A549 (cell line): ENCODE data around the gene LRRC3. TPM values are rescaled to one million over a fixed set of nuclear protein-coding genes. Genes with fewer than 3 reads are reported as not detected.

Experiments used
- ATAC-seq, 2 experiments: fragments of 200-7000 bp in 1 of 2; fragments of >200 bp in 1 of 2; cut with Nextera tagmentation in 1 of 2; cut with Tn5 transposase in 1 of 2; 3 replicates each; pipeline versions ENCODE4 v1.8.0 to v1.9.1; 2018 to 2020; ENCODE audit warnings: mild to moderate bottlenecking in 1 of 2, moderate library complexity in 1 of 2
- CTCF ChIA-PET: fragments of 300-600 bp; sonication (Branson Sonifier 250); formaldehyde crosslinking; extraction: SDS; loops from one replicate; lab custom pipeline; 2021; ENCODE audit warnings: antibody characterized with exemption, inconsistent platforms; lab: Yijun Ruan, JAX
- POLR2A ChIA-PET: fragments of 350-600 bp; formaldehyde crosslinking; extraction: SDS; loops from one replicate; lab custom pipeline; 2021; ENCODE audit warnings: antibody characterized with exemption, inconsistent platforms; lab: Yijun Ruan, JAX
- DNase-seq, 2 experiments: peaks; one replicate each; pipeline versions ENCODE4 v3.0.0 to v3.0.0-alpha.2; 2011 to 2016; ENCODE audit warnings: low read depth in 1 of 2, low spot score in 1 of 2
- FAIRE-seq: peaks from 2 replicates; lab custom pipeline; 2011; peaks lifted over from hg19 to GRCh38; lab: Jason Lieb, UNC
- H3K27ac ChIP-seq, 2 experiments: fragments of >200 bp; sonication (Bioruptor Twin); formaldehyde crosslinking; 3 replicates each; pipeline ENCODE4 v1.5.1; 2016 to 2017
- H3K4me1 ChIP-seq: fragments of >200 bp; sonication (Bioruptor Twin); formaldehyde crosslinking; 3 replicates; pipeline ENCODE4 v1.6.1; 2016
- H3K4me2 ChIP-seq: fragments of >200 bp; sonication (Bioruptor Twin); formaldehyde crosslinking; 3 replicates; pipeline ENCODE4 v1.6.1; 2016
- H3K4me3 ChIP-seq: fragments of >200 bp; sonication (Bioruptor Twin); formaldehyde crosslinking; 3 replicates; pipeline ENCODE4 v1.5.1; 2016
- H3K9me3 ChIP-seq: fragments of >200 bp; sonication (Bioruptor Twin); formaldehyde crosslinking; 3 replicates; pipeline ENCODE4 v1.6.1; 2016
- ATOH8 ChIP-seq: fragments of 250-450 bp; sonication (Bioruptor Pico); IDR thresholded peaks from 2 replicates; pipeline ENCODE4 v1.5.0; 2020; ENCODE audit warnings: low read depth, mild to moderate bottlenecking, moderate library complexity
- BCL3 ChIP-seq: fragments of >200 bp; sonication (Bioruptor Twin); formaldehyde crosslinking; IDR thresholded peaks from 3 replicates; pipeline ENCODE4 v1.6.1; 2016
- CBX2 ChIP-seq: fragments of 200-600 bp; sonication (generic); IDR thresholded peaks from 2 replicates; pipeline ENCODE4 v1.6.1; 2016; ENCODE audit warnings: low read depth, mild to moderate bottlenecking, borderline replicate concordance
- CEBPB ChIP-seq, 2 experiments: fragments of >200 bp in 1 of 2; sonication (Bioruptor Twin) in 1 of 2; formaldehyde crosslinking in 1 of 2; IDR thresholded peaks; 2 replicates each; pipeline ENCODE4 v1.6.1; 2012 to 2016
- CHD2 ChIP-seq: fragments of 150-350 bp; IDR thresholded peaks from 2 replicates; pipeline ENCODE4 v1.6.1; 2014; ENCODE audit warnings: low read length; ENCODE audit not compliant: partially characterized antibody
- ESRRA ChIP-seq: fragments of 150-350 bp; IDR thresholded peaks from 2 replicates; pipeline ENCODE4 v1.6.1; 2014; ENCODE audit warnings: mild to moderate bottlenecking, low read length, borderline replicate concordance
- FOXS1 ChIP-seq: fragments of 250-450 bp; sonication (Bioruptor Pico); IDR thresholded peaks from 2 replicates; pipeline ENCODE4 v1.5.0; 2020; ENCODE audit warnings: mild to moderate bottlenecking, moderate library complexity
- HES2 ChIP-seq: fragments of >200 bp; sonication (Bioruptor Twin); formaldehyde crosslinking; IDR thresholded peaks from 2 replicates; pipeline ENCODE4 v1.6.1; 2016
- HMGXB4 ChIP-seq: fragments of 250-450 bp; sonication (Bioruptor Pico); IDR thresholded peaks from 2 replicates; pipeline ENCODE4 v1.5.0; 2021; ENCODE audit warnings: mild to moderate bottlenecking, moderate library complexity, borderline replicate concordance
- HOXA7 ChIP-seq: fragments of 250-450 bp; sonication (Bioruptor Pico); IDR thresholded peaks from 2 replicates; pipeline ENCODE4 v1.5.0; 2020; ENCODE audit warnings: mild to moderate bottlenecking, moderate library complexity
- HOXB5 ChIP-seq: fragments of 250-450 bp; sonication (Bioruptor Pico); IDR thresholded peaks from 2 replicates; pipeline ENCODE4 v1.5.0; 2020; ENCODE audit warnings: mild to moderate bottlenecking, moderate library complexity
- JUN ChIP-seq, 2 experiments: fragments of >200 bp; sonication (Bioruptor Twin); formaldehyde crosslinking; IDR thresholded peaks; 2 replicates in 1 of 2; 3 replicates in 1 of 2; pipeline ENCODE4 v1.6.1; 2016 to 2017
- NPAS2 ChIP-seq: fragments of 250-450 bp; sonication (Bioruptor Pico); IDR thresholded peaks from 2 replicates; pipeline ENCODE4 v1.8.0; 2022; ENCODE audit warnings: mild to moderate bottlenecking, moderate library complexity, borderline replicate concordance
- PBX3 ChIP-seq: IDR thresholded peaks from 2 replicates; pipeline ENCODE4 v1.6.1; 2012
- POLR2AphosphoS2 ChIP-seq: conservative IDR thresholded peaks from 2 replicates; pipeline ENCODE4 v1.6.1; 2012; ENCODE audit warnings: low read length, improper control_type of control experiment, inconsistent platforms
- RARB ChIP-seq: fragments of 250-450 bp; sonication (Bioruptor Pico); IDR thresholded peaks from 2 replicates; pipeline ENCODE4 v1.8.0; 2021; ENCODE audit warnings: mild to moderate bottlenecking, moderate library complexity
- RCOR1 ChIP-seq: fragments of 150-350 bp; IDR thresholded peaks from 2 replicates; pipeline ENCODE4 v1.6.1; 2014; ENCODE audit warnings: antibody characterized with exemption, low read length, low read depth
- RFX5 ChIP-seq: fragments of 450-650 bp; IDR thresholded peaks from 2 replicates; pipeline ENCODE4 v1.7.1; 2014; ENCODE audit warnings: antibody characterized with exemption, mild to moderate bottlenecking, moderate library complexity
- RNF2 ChIP-seq: fragments of 200-600 bp; sonication (generic); IDR thresholded peaks from 2 replicates; pipeline ENCODE4 v1.6.1; 2016; ENCODE audit warnings: low read depth, mild to moderate bottlenecking, antibody characterized with exemption, moderate library complexity, borderline replicate concordance
- TP53 ChIP-seq: fragments of 250-450 bp; sonication (Bioruptor Pico); IDR thresholded peaks from 2 replicates; pipeline ENCODE4 v1.5.0; 2021; ENCODE audit warnings: mild to moderate bottlenecking, moderate library complexity
- ZC3H11A ChIP-seq: fragments of 450-650 bp; IDR thresholded peaks from 2 replicates; pipeline ENCODE4 v1.6.1; 2014; ENCODE audit warnings: antibody characterized with exemption, mild to moderate bottlenecking
- ZFP36 ChIP-seq: fragments of 450-650 bp; IDR thresholded peaks from 2 replicates; pipeline ENCODE4 v1.6.1; 2014; ENCODE audit warnings: borderline replicate concordance; ENCODE audit not compliant: partially characterized antibody
- ZSCAN20 ChIP-seq: fragments of 250-450 bp; sonication (Bioruptor Pico); IDR thresholded peaks from 2 replicates; pipeline ENCODE4 v1.8.0; 2022; ENCODE audit warnings: mild to moderate bottlenecking, moderate library complexity
- WGBS: methylation state at CpG from one replicate; pipeline ENCODE4 v1.1.6; 2017; ENCODE audit errors: missing lambda C conversion rate; 5-methylcytosine and 5-hydroxymethylcytosine counted together
- polyA plus RNA-seq, 4 experiments: library from polyadenylated mRNA; depleted of rRNA in 3 of 4; stranded (reverse); fragments of >200 nt; fragmentation: RNase III in 1 of 4; extraction: RNeasy Plus Mini Kit Qiagen cat#74134 plus additional on column Dnase treatment in 1 of 4; gene quantifications; 2 replicates in 3 of 4; 3 replicates in 1 of 4; pipeline ENCODE4 v1.2.3, GENCODE V29; 2011 to 2017
- TF ChIP-seq, protein P1 (sequence below): fragments of 450-650 bp; IDR thresholded peaks from 2 replicates; pipeline ENCODE4 v1.6.1; 2014; ENCODE audit warnings: antibody characterized with exemption
- TF ChIP-seq, protein P2 (sequence below): IDR thresholded peaks from 2 replicates; pipeline ENCODE4 v1.6.1; 2012

The LRRC3 gene
- polyA plus RNA-seq, 2 of the 4 experiments (the other 2 are of a cell fraction), result 0.59 to 1.1 TPM

DNA sequence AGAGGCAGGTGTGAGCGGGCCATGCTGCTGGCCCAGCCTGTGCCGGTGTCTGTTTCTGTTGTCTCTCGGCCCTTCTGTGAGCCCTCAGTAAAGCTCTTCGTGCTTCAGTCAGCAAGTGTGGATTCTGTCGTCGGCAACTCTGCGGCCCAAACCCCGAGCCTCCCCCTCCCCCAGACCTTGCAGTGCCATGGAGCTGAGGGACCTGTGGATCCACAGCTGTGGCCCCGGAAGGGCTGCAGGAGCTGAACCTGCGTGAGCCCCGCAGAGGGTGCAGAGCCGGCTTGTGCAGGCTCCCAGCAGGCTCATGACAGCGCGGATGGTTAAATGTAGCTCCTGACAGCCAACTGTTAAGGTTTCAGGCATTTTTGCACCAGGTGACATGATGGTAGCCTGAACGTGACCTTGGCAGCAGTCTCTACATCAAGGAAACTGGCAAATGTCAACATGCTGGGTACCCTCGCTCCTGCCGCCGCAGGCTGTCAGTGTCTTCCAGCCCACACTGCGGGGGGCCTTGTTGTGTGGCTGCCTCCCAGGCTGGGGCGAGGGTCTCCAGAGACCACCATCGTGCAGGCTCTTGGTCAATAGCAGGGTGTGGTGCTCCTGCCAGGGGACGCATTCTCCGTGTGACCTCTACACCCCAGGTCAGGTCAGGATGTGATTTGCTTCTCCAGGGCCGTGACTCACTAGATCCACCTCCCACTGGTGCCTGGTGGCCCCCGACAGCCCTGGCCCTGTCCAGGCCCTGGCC, 7.0 kb downstream of the LRRC3 start (continued):
- TF ChIP-seq HOXA7 (CRISPR knock-in tag) (no peak), ZSCAN20 (CRISPR knock-in tag) (no peak), ATOH8 (CRISPR knock-in tag) (no peak)

DNA sequence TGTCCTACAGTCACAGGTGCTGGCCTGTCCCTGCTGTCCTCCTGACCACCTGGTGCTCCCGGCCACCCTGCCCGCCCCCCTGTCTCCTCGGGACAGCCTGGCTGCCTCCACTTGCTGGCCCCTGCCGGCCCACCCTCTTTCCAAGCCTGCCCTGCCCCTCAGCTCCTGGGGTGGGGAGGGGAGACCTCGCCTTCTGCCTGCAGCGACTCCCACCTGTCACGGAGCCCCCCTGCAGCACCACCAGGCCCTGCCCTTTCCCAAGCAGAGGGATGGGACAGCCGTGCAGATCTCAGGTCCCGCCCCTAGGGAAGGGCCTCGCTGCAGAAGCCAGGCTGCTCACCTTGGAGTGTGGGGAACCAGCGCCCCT, 7.5 kb downstream of the LRRC3 start:
- ChIA-PET POLR2A (no interaction called here), CTCF (no interaction called here)
- no peaks in the 10 kb centered on the region for H3K4me1 ChIP-seq
- no peak overlapping the region for H3K4me2 ChIP-seq
- no peaks in the 10 kb centered on the region for H3K9me3 ChIP-seq
- ATAC-seq (no peak), DNase-seq (no peak), FAIRE-seq (no peak)
- no peak overlapping the region for H3K4me3 ChIP-seq
- WGBS, result 79% methylated on average over 3 of the region's 11 CpGs
- no peak overlapping the region for H3K27ac ChIP-seq
- TF ChIP-seq NPAS2 (CRISPR knock-in tag) (no peak), RFX5 (no peak), RNF2 (no peak), JUN (IDR thresholded peaks at IDR 0.05) (no peak), FOXS1 (CRISPR knock-in tag) (no peak)

GRCh38 chr21:44463724-44464123, 8.4 kb downstream of the LRRC3 start:
- WGBS, result 74% methylated on average over 10 of the region's 30 CpGs
- FAIRE-seq, result no peak
- no peak for DNase-seq
- Histone ChIP-seq H3K9me3 (no peaks in the 10 kb centered on the region), H3K4me2 (no peak overlapping the region), H3K4me1 (no peaks in the 10 kb centered on the region), H3K27ac (no peak overlapping the region), H3K4me3 (no peak overlapping the region)
- no peak for ATAC-seq
- TF ChIP-seq CHD2 (no peak), ZFP36 (no peak), BCL3 (no peak), ATOH8 (CRISPR knock-in tag) (no peak), PBX3 (no peak), HOXB5 (CRISPR knock-in tag) (no peak), HES2 (no peak), ESRRA (no peak), TP53 (no peak), RCOR1 (no peak), CBX2 (no peak), CEBPB (IDR thresholded peaks at IDR 0.05) (no peak), HMGXB4 (CRISPR knock-in tag) (no peak), RARB (CRISPR knock-in tag) (no peak), POLR2AphosphoS2 (no peak), ZC3H11A (no peak)
- TF ChIP-seq, protein P1, sequence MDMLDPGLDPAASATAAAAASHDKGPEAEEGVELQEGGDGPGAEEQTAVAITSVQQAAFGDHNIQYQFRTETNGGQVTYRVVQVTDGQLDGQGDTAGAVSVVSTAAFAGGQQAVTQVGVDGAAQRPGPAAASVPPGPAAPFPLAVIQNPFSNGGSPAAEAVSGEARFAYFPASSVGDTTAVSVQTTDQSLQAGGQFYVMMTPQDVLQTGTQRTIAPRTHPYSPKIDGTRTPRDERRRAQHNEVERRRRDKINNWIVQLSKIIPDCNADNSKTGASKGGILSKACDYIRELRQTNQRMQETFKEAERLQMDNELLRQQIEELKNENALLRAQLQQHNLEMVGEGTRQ, result no peak
- TF ChIP-seq, protein P2, sequence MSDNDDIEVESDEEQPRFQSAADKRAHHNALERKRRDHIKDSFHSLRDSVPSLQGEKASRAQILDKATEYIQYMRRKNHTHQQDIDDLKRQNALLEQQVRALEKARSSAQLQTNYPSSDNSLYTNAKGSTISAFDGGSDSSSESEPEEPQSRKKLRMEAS, result no peak
- ChIA-PET CTCF (no interaction called here), POLR2A (no interaction called here)
